GM23338 (cell line): Measurements from ENCODE around the gene TVP23A. TPM values are rescaled to one million over a fixed set of nuclear protein-coding genes. Genes with fewer than 3 reads are reported as not detected.

Experiments used
- ATAC-seq: fragments of 200-7000 bp; cut with Tn5 transposase; 3 replicates; pipeline ENCODE4 v1.9.1; 2020
- DNase-seq: peaks from one replicate; pipeline ENCODE4 v3.0.0-alpha.2; 2015; ENCODE audit warnings: low spot score
- H2AFZ ChIP-seq: fragments of 200-600 bp; sonication (generic); 2 replicates; pipeline ENCODE4 v1.8.0; 2016; ENCODE audit warnings: antibody characterized with exemption, mild to moderate bottlenecking, moderate library complexity
- H3F3A ChIP-seq: fragments of 200-600 bp; sonication (generic); replicated peaks from 2 replicates; pipeline ENCODE4 v1.8.0; 2017; ENCODE audit warnings: antibody characterized with exemption, mixed run types, low read depth
- H3K27ac ChIP-seq: fragments of 200-600 bp; sonication (generic); 2 replicates; pipeline ENCODE4 v1.6.1; 2016; ENCODE audit warnings: low read depth
- H3K27me3 ChIP-seq: fragments of 200-600 bp; sonication (generic); 2 replicates; pipeline ENCODE4 v1.8.0; 2016; ENCODE audit warnings: mild to moderate bottlenecking, mixed run types, moderate library complexity; ENCODE audit not compliant: insufficient read depth
- H3K36me3 ChIP-seq: fragments of 200-600 bp; sonication (generic); 2 replicates; pipeline ENCODE4 v1.8.0; 2016; ENCODE audit warnings: mild to moderate bottlenecking; ENCODE audit not compliant: insufficient read depth
- H3K4me1 ChIP-seq: fragments of 200-600 bp; sonication (generic); 2 replicates; pipeline ENCODE4 v1.8.0; 2016; ENCODE audit warnings: mild to moderate bottlenecking, moderate library complexity; ENCODE audit not compliant: insufficient read depth
- H3K4me2 ChIP-seq: fragments of 200-600 bp; sonication (generic); 2 replicates; pipeline ENCODE4 v1.7.1; 2017; ENCODE audit warnings: mixed run types
- H3K4me3 ChIP-seq: fragments of 200-600 bp; sonication (generic); 2 replicates; pipeline ENCODE4 v1.6.1; 2016; ENCODE audit warnings: mixed run types
- H3K79me2 ChIP-seq: fragments of 200-600 bp; sonication (generic); replicated peaks from 2 replicates; pipeline ENCODE4 v1.8.0; 2017; ENCODE audit warnings: mild to moderate bottlenecking; ENCODE audit not compliant: insufficient read depth
- H3K9me2 ChIP-seq: fragments of 200-600 bp; sonication (generic); 2 replicates; pipeline ENCODE4 v1.8.0; 2017; ENCODE audit not compliant: insufficient read depth
- H4K20me1 ChIP-seq: fragments of 200-600 bp; sonication (generic); replicated peaks from 2 replicates; pipeline ENCODE4 v1.8.0; 2017; ENCODE audit warnings: mild to moderate bottlenecking; ENCODE audit not compliant: insufficient read depth
- H3K27ac Mint-ChIP-seq: 2 replicates; pipeline ENCODE4 v1.8.0; 2020; ENCODE audit warnings: inconsistent platforms, mild to moderate bottlenecking, moderate library complexity, mixed read lengths
- H3K27me3 Mint-ChIP-seq: 3 replicates; pipeline ENCODE4 v1.8.0; 2022; ENCODE audit warnings: low read depth, mild to moderate bottlenecking, moderate library complexity, mixed read lengths, inconsistent platforms; ENCODE audit not compliant: insufficient read depth, poor library complexity
- H3K36me3 Mint-ChIP-seq: 3 replicates; pipeline ENCODE4 v1.8.0; 2021; ENCODE audit warnings: low read depth, mild to moderate bottlenecking, inconsistent platforms, moderate library complexity, mixed read lengths
- H3K4me1 Mint-ChIP-seq: 3 replicates; pipeline ENCODE4 v1.8.0; 2020; ENCODE audit warnings: mild to moderate bottlenecking, inconsistent platforms, mixed read lengths
- H3K4me3 Mint-ChIP-seq: 3 replicates; pipeline ENCODE4 v1.8.0; 2021; ENCODE audit warnings: moderate library complexity, mild to moderate bottlenecking, inconsistent platforms, mixed read lengths
- H3K9me3 Mint-ChIP-seq: 3 replicates; pipeline ENCODE4 v1.8.0; 2020; ENCODE audit warnings: moderate library complexity, mild to moderate bottlenecking, inconsistent platforms, mixed read lengths
- EZH2 ChIP-seq: fragments of 200-600 bp; sonication (generic); IDR thresholded peaks from one replicate; pipeline ENCODE4 v1.8.0; 2017; ENCODE audit warnings: antibody characterized with exemption, mild to moderate bottlenecking, low read depth; ENCODE audit not compliant: unreplicated experiment
- EZH2phosphoT487 ChIP-seq: fragments of 200-600 bp; sonication (generic); IDR thresholded peaks from one replicate; pipeline ENCODE4 v1.8.1; 2018; ENCODE audit warnings: antibody characterized with exemption; ENCODE audit not compliant: unreplicated experiment
- JUNB ChIP-seq: IDR thresholded peaks from one replicate; pipeline ENCODE4 v1.6.1; 2016; ENCODE audit warnings: antibody characterized with exemption; ENCODE audit not compliant: unreplicated experiment
- NANOG ChIP-seq: IDR thresholded peaks from 2 replicates; pipeline ENCODE4 v1.6.1; 2016; ENCODE audit warnings: antibody characterized with exemption, borderline replicate concordance
- POLR2AphosphoS5 ChIP-seq: IDR thresholded peaks from 2 replicates; pipeline ENCODE4 v1.6.1; 2016; ENCODE audit warnings: antibody characterized with exemption, low read depth
- STAT1 ChIP-seq: IDR thresholded peaks from one replicate; pipeline ENCODE4 v1.6.1; 2016; ENCODE audit warnings: antibody characterized with exemption; ENCODE audit not compliant: unreplicated experiment
- ZNF114 ChIP-seq: fragments of 250-450 bp; sonication (Bioruptor Pico); IDR thresholded peaks from 2 replicates; pipeline ENCODE4 v1.5.0; 2020; ENCODE audit warnings: mild to moderate bottlenecking, moderate library complexity
- ZNF462 ChIP-seq: fragments of 250-450 bp; sonication (Bioruptor Pico); IDR thresholded peaks from 2 replicates; pipeline ENCODE4 v1.5.0; 2020; ENCODE audit warnings: mild to moderate bottlenecking, moderate library complexity
- polyA plus RNA-seq: library from polyadenylated mRNA; unstranded; fragments of >200 nt; fragmentation: Nextera tagmentation; extraction: Ambion mirVana; gene quantifications from 2 replicates; pipeline ENCODE4 v1.2.1, GENCODE V29; 2016
- total RNA-seq: library from RNA; depleted of rRNA; stranded (reverse); fragments of >200 nt; shearing (Covaris generic); gene quantifications from 2 replicates; pipeline ENCODE4 v1.2.3, GENCODE V29; 2014
- TF ChIP-seq, protein P1 (sequence below): IDR thresholded peaks from one replicate; pipeline ENCODE4 v1.6.1; 2018; ENCODE audit warnings: antibody characterized with exemption; ENCODE audit not compliant: unreplicated experiment
- TF ChIP-seq, protein P2 (sequence below): IDR thresholded peaks from 2 replicates; pipeline ENCODE4 v1.6.1; 2016; ENCODE audit warnings: antibody characterized with exemption

The TVP23A gene
- total and polyA plus RNA-seq, 2 experiments from 2014 or later, result 2.8 to 4.5 TPM

GRCh38 chr16:10782628-10783027 lies 36.0 kb downstream of the TVP23A start (continued):
- TF ChIP-seq, protein P1, sequence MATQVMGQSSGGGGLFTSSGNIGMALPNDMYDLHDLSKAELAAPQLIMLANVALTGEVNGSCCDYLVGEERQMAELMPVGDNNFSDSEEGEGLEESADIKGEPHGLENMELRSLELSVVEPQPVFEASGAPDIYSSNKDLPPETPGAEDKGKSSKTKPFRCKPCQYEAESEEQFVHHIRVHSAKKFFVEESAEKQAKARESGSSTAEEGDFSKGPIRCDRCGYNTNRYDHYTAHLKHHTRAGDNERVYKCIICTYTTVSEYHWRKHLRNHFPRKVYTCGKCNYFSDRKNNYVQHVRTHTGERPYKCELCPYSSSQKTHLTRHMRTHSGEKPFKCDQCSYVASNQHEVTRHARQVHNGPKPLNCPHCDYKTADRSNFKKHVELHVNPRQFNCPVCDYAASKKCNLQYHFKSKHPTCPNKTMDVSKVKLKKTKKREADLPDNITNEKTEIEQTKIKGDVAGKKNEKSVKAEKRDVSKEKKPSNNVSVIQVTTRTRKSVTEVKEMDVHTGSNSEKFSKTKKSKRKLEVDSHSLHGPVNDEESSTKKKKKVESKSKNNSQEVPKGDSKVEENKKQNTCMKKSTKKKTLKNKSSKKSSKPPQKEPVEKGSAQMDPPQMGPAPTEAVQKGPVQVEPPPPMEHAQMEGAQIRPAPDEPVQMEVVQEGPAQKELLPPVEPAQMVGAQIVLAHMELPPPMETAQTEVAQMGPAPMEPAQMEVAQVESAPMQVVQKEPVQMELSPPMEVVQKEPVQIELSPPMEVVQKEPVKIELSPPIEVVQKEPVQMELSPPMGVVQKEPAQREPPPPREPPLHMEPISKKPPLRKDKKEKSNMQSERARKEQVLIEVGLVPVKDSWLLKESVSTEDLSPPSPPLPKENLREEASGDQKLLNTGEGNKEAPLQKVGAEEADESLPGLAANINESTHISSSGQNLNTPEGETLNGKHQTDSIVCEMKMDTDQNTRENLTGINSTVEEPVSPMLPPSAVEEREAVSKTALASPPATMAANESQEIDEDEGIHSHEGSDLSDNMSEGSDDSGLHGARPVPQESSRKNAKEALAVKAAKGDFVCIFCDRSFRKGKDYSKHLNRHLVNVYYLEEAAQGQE, result no peak
- TF ChIP-seq NANOG (no peak), JUNB (no peak), EZH2phosphoT487 (no peak), POLR2AphosphoS5 (no peak), ZNF114 (CRISPR knock-in tag) (no peak)
- TF ChIP-seq, protein P2, sequence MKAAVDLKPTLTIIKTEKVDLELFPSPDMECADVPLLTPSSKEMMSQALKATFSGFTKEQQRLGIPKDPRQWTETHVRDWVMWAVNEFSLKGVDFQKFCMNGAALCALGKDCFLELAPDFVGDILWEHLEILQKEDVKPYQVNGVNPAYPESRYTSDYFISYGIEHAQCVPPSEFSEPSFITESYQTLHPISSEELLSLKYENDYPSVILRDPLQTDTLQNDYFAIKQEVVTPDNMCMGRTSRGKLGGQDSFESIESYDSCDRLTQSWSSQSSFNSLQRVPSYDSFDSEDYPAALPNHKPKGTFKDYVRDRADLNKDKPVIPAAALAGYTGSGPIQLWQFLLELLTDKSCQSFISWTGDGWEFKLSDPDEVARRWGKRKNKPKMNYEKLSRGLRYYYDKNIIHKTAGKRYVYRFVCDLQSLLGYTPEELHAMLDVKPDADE, result no peak

DNA sequence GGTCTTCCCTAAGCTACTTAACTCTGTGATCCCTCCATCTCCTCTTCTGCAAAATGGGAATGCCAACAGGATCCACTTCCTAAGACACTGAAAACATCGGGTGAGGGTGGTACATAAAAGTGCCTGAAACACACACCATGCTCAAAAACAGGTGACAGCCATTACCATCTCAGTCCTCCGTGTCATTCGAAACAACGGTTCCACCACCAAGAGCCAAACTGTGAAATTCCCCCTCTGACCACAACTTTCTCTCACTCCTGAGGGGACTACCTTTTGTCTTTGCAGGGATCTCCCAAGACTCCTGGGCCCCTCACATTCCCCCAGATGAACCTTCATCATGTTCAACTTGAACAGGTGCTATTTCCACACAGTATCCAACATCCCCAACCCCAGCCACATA lies 38.0 kb downstream of the TVP23A start:
- H3K4me3 ChIP-seq, result no peak overlapping the region
- Mint-ChIP-seq H3K36me3 (peaks cover 14% of the 10 kb centered on the region; the same call in 2 of the 3 replicates), H3K4me3 (no peak overlapping the region), H3K27me3 (peaks cover 5% of the 10 kb centered on the region), H3K27ac (no peak overlapping the region), H3K4me1 (no peaks in the 10 kb centered on the region), H3K9me3 (peaks cover 25% of the 10 kb centered on the region)
- no peak for DNase-seq
- ATAC-seq, result no peak
- no peaks in the 10 kb centered on the region for H3K4me1 ChIP-seq
- H3K9me2 ChIP-seq, result no peaks in the 10 kb centered on the region
- no peak overlapping the region for H2AFZ ChIP-seq
- no peaks in the 10 kb centered on the region for H3K36me3 ChIP-seq
- TF ChIP-seq, protein P2, result no peak
- TF ChIP-seq JUNB, result no peak
- TF ChIP-seq POLR2AphosphoS5, result no peak
- TF ChIP-seq ZNF114 (CRISPR knock-in tag), result no peak
- TF ChIP-seq STAT1, result no peak
- TF ChIP-seq EZH2phosphoT487, result no peak
- no peak for TF ChIP-seq ZNF462
- no peak for TF ChIP-seq EZH2
- H3K79me2 ChIP-seq, result no peaks in the 10 kb centered on the region
- no peaks in the 10 kb centered on the region for H4K20me1 ChIP-seq
- no peaks in the 10 kb centered on the region for H3K27me3 ChIP-seq
- no peaks in the 10 kb centered on the region for H3F3A ChIP-seq
- H3K27ac ChIP-seq, result no peak overlapping the region
- no peak overlapping the region for H3K4me2 ChIP-seq
